Measurements from ENCODE around the gene LIMA1.
"Not testable (repeated sequence)": the region's sequence is repeated elsewhere in the genome, so short reads cannot be mapped to it uniquely, and the experiment has no call there.

Gene LIMA1

GRCh38 chr12:50283229-50283923 lies at the start of gene LIMA1:
Gene LIMA1, minus strand, starts transcription at chr12:50283520. Its CDS starts 34,769 bp downstream, at chr12:50248751.
- peak; percentile 15 to 89 (median 76) for DNase-seq

- DNase-seq, result no peak
These were observed 48.4 kb upstream of the LIMA1 start for GRCh38 chr12:50331745-50332144.

GRCh38 chr12:50328664-50329063 lies 45.3 kb upstream of the LIMA1 start:
- not testable (repeated sequence) for DNase-seq

GRCh38 chr12:50326590-50327284 lies 43.4 kb upstream of the LIMA1 start:
- DNase-seq, result no peak

GRCh38 chr12:50325890-50326391 lies 42.6 kb upstream of the LIMA1 start:
- no peak for DNase-seq

- DNase-seq, result not testable (repeated sequence)
These were observed 41.5 kb upstream of the LIMA1 start for GRCh38 chr12:50324770-50325169.

- not testable (repeated sequence) for DNase-seq
These were observed 40.8 kb upstream of the LIMA1 start for GRCh38 chr12:50324077-50324476.

- no peak for DNase-seq
These were observed 38.9 kb upstream of the LIMA1 start for GRCh38 chr12:50322206-50322605.

GRCh38 chr12:50317203-50317602 lies 33.9 kb upstream of the LIMA1 start:
- DNase-seq, result no peak

- no peak for DNase-seq
These were observed 32.5 kb upstream of the LIMA1 start for GRCh38 chr12:50315803-50316202.

- DNase-seq, result peak in 1 of 14 donors; percentile 12
These were observed 31.5 kb upstream of the LIMA1 start for GRCh38 chr12:50314636-50315312.

GRCh38 chr12:50313971-50314370 lies 30.7 kb upstream of the LIMA1 start:
- DNase-seq, result not testable (repeated sequence)

GRCh38 chr12:50313256-50313931 lies 30.1 kb upstream of the LIMA1 start:
- DNase-seq, result no peak

GRCh38 chr12:50311858-50312609 lies 28.7 kb upstream of the LIMA1 start:
- DNase-seq, result not testable (repeated sequence)

- no peak for DNase-seq
These were observed 26.6 kb upstream of the LIMA1 start for GRCh38 chr12:50309950-50310349.

- DNase-seq, result no peak
These were observed 19.4 kb upstream of the LIMA1 start for GRCh38 chr12:50302686-50303085.

GRCh38 chr12:50297996-50298395 lies 14.7 kb upstream of the LIMA1 start:
- no peak for DNase-seq

GRCh38 chr12:50297027-50297426 lies 13.7 kb upstream of the LIMA1 start:
- DNase-seq, result no peak

- DNase-seq, result no peak
These were observed 13.2 kb upstream of the LIMA1 start for GRCh38 chr12:50296554-50296953.

- no peak for DNase-seq
These were observed 8.1 kb upstream of the LIMA1 start for GRCh38 chr12:50291377-50291776.

- not testable (repeated sequence) for DNase-seq
These were observed 7.4 kb upstream of the LIMA1 start for GRCh38 chr12:50290692-50291091.

- no peak for DNase-seq
These were observed 4.0 kb upstream of the LIMA1 start for GRCh38 chr12:50287271-50287670.
